Occipital lobe (tissue), 2 donors: ENCODE measurements around the gene SIGLEC6. TPM values are rescaled to one million over a fixed set of nuclear protein-coding genes. Genes with fewer than 3 reads are reported as not detected.

Experiments
- DNase-seq: peaks from one replicate; lab custom pipeline; 2025; lab: John Stamatoyannopoulos, UW
- total RNA-seq: library from RNA; depleted of rRNA; stranded (reverse); fragments of >200 nt; gene quantifications from one replicate; pipeline ENCODE4 v1.2.3, GENCODE V29; 2014

The SIGLEC6 gene
- not detected for total RNA-seq

- DNase-seq, result no peak
These were observed at the start of gene SIGLEC6 for GRCh38 chr19:51531349-51532315. SIGLEC6 (minus strand) TSS chr19:51531670; CDS start chr19:51531648, 22 bp downstream.

DNA sequence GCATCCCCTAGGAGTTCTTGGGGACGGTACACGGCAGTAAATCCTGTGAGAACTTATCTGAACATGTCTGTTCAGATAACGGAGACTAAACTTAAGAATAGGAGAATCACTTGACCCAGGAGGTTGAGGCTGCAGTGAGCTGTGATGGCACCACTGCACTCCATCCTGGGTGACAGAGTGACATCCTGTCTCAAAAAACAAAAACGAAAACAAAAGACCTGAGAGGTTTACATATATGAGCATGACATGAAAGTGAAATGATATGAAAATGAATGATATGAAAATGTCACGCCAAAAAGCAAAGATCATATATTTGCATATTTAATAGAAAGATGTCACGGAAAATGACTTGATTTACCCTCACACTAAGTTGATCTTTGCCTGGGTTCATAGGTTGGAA is 45.4 kb upstream of the SIGLEC6 start:
- DNase-seq, result no peak

- no peak for DNase-seq
These were observed 41.9 kb upstream of the SIGLEC6 start for GRCh38 chr19:51573331-51573730.

DNA sequence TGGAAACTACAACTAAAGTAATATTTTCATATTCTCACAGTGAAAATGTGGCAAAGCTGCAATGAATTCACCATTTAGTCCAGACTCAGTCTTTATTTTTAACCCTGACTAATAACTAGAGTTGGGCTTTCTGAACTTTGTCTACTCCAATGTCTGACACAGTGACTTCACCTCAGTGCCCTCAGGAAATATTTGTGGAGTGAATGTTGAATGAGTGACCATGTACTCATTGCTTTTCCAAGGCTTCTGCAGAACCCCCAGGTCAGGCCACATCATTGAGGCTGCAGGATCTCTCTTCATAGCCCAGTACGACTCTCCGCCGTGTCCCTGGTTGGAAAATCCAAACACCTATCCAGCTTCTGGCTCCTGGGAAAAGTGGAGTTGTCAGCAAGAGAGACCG is 41.4 kb upstream of the SIGLEC6 start:
- DNase-seq, result no peak

GRCh38 chr19:51572410-51572809 is 40.9 kb upstream of the SIGLEC6 start:
- no peak for DNase-seq

- DNase-seq, result no peak
These were observed 40.1 kb upstream of the SIGLEC6 start for GRCh38 chr19:51571599-51571998.

DNA sequence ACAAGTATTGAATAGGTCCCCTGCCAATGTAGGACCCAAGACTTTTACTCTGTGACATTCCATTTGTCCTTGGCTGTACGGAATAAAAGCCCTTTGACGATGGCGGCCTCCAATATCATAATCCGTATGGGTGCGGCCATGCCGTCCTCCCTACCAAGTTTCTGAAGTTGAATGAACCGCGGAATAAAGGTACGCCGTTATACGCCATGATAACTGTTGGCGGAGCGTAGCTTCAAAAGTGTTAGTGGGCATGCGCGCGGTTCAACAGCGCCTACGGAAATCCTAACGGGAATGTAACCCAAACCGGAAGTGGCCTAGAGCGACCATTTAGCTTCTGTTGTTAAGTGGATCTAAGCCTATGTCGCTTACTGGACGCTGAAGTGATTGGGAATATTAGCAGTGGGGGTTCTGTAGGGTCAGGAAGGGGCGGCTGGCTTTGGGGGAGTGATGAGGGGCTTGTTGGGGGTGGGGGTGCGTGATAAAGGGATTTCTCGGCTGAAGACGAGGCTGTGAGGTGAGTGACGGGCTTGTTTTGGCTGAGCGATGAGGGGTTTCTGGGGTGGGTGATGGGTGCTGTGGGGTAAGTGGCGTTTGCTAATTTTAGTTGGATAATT is 39.6 kb upstream of the SIGLEC6 start, which contains the start of gene ZNF175:
Gene ZNF175, plus strand, starts transcription at position 322 of the 614 bp plus-strand sequence. CDS start 2,047 bp downstream, outside the sequence.
- peak; percentile 91 for DNase-seq

- DNase-seq, result no peak
These were observed 37.0 kb upstream of the SIGLEC6 start for GRCh38 chr19:51568456-51568855.

DNA sequence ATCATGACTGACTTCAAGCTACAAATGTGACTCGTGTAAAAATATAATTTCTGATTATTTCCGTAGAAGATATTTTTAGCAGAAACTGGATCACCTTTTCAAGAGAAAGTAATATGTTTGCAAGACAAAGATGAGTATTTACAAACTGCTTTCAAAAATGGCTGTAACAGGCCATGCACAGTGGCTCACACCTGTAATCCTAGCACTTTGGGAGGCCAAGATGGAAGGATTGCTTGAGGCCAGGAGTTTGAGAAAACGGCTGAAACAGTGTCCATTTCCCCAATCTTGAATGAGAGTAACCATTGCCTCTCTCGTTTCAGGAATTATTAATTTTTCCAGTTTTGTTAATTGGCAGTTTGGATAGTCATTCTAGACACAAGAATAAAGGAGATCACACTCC is 36.1 kb upstream of the SIGLEC6 start:
- no peak for DNase-seq

GRCh38 chr19:51566489-51567100 is 35.1 kb upstream of the SIGLEC6 start:
- DNase-seq, result no peak

DNA sequence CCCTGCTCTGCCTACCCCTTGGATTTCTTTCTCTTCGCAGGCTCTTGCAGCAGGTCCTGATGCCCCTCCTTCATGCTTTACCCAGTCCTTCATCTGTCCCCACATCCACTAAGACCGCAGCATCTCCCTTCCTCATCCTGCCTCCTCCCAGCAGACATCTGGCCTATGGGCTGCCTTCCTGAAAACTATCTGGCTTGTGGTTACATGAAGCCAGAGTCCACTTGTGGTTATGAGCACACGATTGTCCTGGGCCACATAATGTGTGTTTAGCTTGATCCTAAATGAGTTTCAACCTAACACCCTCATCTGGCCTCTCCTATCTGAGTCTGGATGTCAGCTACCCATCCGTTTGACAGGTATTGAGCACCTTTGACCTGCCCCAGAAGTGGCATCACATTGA is 34.1 kb upstream of the SIGLEC6 start:
- DNase-seq, result no peak

- no peak for DNase-seq
These were observed 33.3 kb upstream of the SIGLEC6 start for GRCh38 chr19:51564791-51565190.

GRCh38 chr19:51560339-51560738 is 28.9 kb upstream of the SIGLEC6 start:
- DNase-seq, result no peak

GRCh38 chr19:51559240-51559639 is 27.8 kb upstream of the SIGLEC6 start:
- DNase-seq, result no peak

DNA sequence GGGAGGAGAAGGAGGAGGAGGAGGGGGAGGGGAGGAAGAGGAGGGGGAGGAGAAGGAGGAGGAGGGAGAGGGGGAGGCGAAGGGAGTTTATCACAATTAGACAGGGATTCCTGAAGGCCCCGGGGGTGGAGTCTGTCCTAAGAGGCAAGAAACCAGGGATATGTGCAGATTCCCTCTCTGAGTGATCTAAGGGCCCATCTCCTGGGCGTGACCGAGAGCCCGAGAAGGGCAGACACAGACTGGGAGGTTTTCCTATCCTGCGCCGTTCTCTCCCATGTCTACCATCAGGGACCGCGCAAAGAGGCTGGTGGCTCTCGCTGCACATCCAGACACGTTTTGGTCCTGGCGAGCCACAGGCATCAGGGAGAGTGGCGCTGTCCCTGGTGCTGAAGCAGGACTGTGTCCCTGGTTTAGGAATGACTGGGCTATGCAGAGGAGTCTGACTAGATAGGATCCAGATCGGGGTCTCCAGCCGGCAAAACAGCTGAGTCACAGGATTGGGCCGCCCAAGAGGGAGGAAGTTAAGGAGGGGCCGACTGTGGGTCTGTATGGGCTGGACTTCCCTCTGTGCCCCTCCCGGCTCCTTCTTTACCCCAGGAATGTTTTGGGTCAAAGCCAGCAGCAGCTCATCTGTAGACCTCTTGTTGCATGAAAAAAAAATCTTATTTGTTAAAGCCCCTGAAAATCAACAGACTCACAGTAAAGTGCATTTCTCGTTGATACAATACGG is 21.7 kb upstream of the SIGLEC6 start:
- peak; percentile 7 for DNase-seq

DNA sequence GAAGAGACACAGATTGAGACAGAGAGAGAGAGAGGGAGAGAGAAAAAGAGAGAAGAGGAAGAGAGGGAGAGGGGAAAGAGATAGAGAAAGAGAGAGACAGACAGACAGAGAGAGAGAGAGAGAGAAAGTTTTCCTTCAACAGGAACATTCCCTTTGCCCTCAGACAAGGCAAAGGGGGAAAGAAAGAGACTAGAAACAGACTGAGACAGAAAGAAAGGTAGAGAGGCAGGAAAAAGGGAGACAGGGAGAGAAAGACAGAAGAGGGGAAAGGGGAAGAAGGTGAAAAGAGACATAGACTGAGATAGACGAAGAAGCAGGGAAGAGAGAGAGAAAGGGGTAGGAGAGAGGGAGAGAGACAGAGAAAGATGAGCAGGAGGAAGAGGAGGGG is 21.1 kb upstream of the SIGLEC6 start:
- no peak for DNase-seq

DNA sequence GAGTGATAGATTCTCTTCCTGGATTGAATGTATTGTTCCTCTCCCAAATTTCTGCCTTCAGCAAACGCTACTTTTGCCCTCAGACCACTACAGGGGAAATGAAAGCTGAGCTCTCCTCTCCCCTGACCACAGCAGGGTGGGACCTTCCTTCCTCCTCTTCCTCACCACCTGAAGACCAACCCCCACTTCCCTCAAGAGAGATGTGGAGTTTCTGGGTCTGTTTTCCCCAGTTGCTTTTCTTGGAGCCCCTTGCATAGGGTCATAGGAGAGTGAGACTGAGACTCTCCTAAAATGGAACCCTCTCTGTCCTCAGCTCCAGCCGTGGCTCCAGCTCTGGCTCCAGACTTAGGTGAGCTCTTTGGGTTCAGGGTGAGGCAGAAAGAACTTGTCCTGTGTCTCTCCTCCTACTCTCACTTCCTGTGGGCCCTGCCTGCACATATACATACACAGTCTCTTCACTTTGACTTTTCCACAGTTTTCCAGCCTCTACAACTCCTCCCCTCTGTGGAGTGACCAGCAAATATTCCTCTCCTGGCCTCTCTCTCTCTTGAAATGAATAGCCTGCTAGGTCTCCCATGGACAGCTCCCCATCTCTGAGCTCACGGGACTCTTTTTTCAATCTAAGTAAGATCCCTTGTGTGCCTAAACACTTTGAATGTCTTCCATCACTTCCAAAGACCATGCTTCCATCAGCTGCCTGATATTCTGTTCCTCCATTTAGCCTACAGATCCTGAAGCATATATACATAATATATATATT is 20.4 kb upstream of the SIGLEC6 start:
- DNase-seq, result no peak

GRCh38 chr19:51550848-51551672 is 19.6 kb upstream of the SIGLEC6 start:
- no peak for DNase-seq

GRCh38 chr19:51549533-51550324 is 18.3 kb upstream of the SIGLEC6 start:
- no peak for DNase-seq
